Esophagus squamous epithelium (tissue), 5 donors: Measurements from ENCODE around the gene PITPNM3. TPM values are rescaled to one million over a fixed set of nuclear protein-coding genes. Genes with fewer than 3 reads are reported as not detected.

ENCODE experiments used
- DNase-seq: peaks from one replicate; lab custom pipeline; 2025; lab: John Stamatoyannopoulos, UW
- H3K27ac ChIP-seq, 4 donors: fragments of 200-600 bp; sonication (generic); one replicate each; pipeline ENCODE4 v1.5.1; 2016 to 2019; ENCODE audit warnings: mild to moderate bottlenecking in 1 of 4
- H3K27me3 ChIP-seq, 4 donors: fragments of 200-600 bp; sonication (generic); 1 replicate in 3 of 4; 2 replicates in 1 of 4; pipeline versions ENCODE4 v1.5.1 to v1.6.0; 2017 to 2021; ENCODE audit warnings: antibody characterized with exemption in 1 of 4
- H3K36me3 ChIP-seq, 3 donors: fragments of 200-600 bp; sonication (generic); one replicate each; pipeline ENCODE4 v1.5.1; 2016 to 2019
- H3K4me1 ChIP-seq, 3 donors: fragments of 200-600 bp; sonication (generic); one replicate each; pipeline ENCODE4 v1.5.1; 2017 to 2019
- H3K4me3 ChIP-seq, 4 donors: fragments of 200-600 bp; sonication (generic); 1 replicate in 3 of 4; 2 replicates in 1 of 4; pipeline ENCODE4 v1.5.1; 2016 to 2019; ENCODE audit warnings: mild to moderate bottlenecking in 2 of 4, moderate library complexity in 1 of 4
- H3K9me3 ChIP-seq, 3 donors: fragments of 200-600 bp; sonication (generic); one replicate each; pipeline ENCODE4 v1.5.1; 2016 to 2019
- CTCF ChIP-seq, 6 experiments: fragments of 450-650 bp in 4 of 6; fragments of 200-600 bp in 2 of 6; sonication (generic) in 2 of 6; IDR thresholded peaks; one replicate each; pipeline ENCODE4 v1.5.1; 2016 to 2019; ENCODE audit warnings: antibody characterized with exemption in 6 of 6, mild to moderate bottlenecking in 4 of 6, moderate library complexity in 4 of 6
- POLR2A ChIP-seq, 4 donors: fragments of 450-650 bp; IDR thresholded peaks; one replicate each; pipeline ENCODE4 v1.6.1; 2017; ENCODE audit warnings: antibody characterized with exemption in 4 of 4, mild to moderate bottlenecking in 4 of 4, moderate library complexity in 3 of 4
- WGBS, 2 donors: methylation state at CpG; one replicate each; pipeline ENCODE4 v1.1.5; 2018; 5-methylcytosine and 5-hydroxymethylcytosine counted together
- intact Hi-C: fragments of 100-400 bp; cut with DNase I; formaldehyde crosslinking; loops from one replicate; pipeline ENCODE4 v1.15.0; 2022
- total RNA-seq, 4 donors: library from RNA; depleted of rRNA; stranded (reverse); fragments of >200 nt; gene quantifications; one replicate each; pipeline ENCODE4 v1.1.0, GENCODE V29; 2016
- donor health status: DM: yes; HTN: yes; CAD: no.

The PITPNM3 gene
- total RNA-seq, 4 donors from 2014 or later = 14.0 to 33.4 (median 21.5) TPM

- DNase-seq = no peak
- intact Hi-C loops = no loop called here
- Histone ChIP-seq H3K4me3 (no peak overlapping the region), H3K27me3 (no peaks in the 10 kb centered on the region), H3K9me3 (peaks cover 0 to 9% (median 0%) of the 10 kb centered on the region in 3 donors), H3K36me3 (peaks cover 4 to 96% (median 9%) of the 10 kb centered on the region in 3 donors), H3K27ac (no peak overlapping the region), H3K4me1 (peaks cover 0 to 4% (median 3%) of the 10 kb centered on the region in 3 donors)
- WGBS, 2 donors = 70 to 88% methylated on average over 4 of the region's 4 CpGs
- no peak for TF ChIP-seq POLR2A (IDR thresholded peaks at IDR 0.05)
Observed at GRCh38 chr17:6587310-6587709, 31.0 kb upstream of the PITPNM3 start.

DNA sequence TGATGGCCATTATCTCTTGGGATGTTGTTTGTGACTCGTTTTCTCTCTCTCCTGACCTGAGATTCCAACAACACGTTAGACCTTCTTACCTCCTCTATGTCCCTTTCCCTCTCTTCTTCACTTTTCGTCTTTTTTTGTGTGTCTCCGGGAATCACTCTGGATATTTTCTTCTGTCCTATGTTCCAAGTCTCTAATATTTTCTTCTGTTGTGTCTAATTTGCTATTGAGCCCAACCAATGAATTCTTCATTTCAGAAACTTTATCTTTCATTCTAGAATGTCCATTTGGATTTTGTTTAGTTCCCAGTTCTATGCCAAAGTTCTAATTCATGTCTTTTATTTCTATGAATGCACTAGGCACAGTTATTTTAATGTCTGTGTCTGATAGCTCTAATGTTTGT is 27.1 kb upstream of the PITPNM3 start:
- Histone ChIP-seq H3K27me3 (no peaks in the 10 kb centered on the region), H3K4me3 (no peak overlapping the region), H3K27ac (no peak overlapping the region), H3K9me3 (peaks cover 0 to 9% (median 0%) of the 10 kb centered on the region in 3 donors), H3K4me1 (peaks cover 0 to 1% (median 0%) of the 10 kb centered on the region in 3 donors), H3K36me3 (peaks cover 4 to 92% (median 12%) of the 10 kb centered on the region in 3 donors)
- no peak for DNase-seq
- WGBS, 2 donors = 95 to 99% methylated on average over 4 of the region's 4 CpGs
- TF ChIP-seq CTCF (IDR thresholded peaks at IDR 0.05) = no peak
- no peak for TF ChIP-seq POLR2A (IDR thresholded peaks at IDR 0.05)
- intact Hi-C loops = no loop called here

DNA sequence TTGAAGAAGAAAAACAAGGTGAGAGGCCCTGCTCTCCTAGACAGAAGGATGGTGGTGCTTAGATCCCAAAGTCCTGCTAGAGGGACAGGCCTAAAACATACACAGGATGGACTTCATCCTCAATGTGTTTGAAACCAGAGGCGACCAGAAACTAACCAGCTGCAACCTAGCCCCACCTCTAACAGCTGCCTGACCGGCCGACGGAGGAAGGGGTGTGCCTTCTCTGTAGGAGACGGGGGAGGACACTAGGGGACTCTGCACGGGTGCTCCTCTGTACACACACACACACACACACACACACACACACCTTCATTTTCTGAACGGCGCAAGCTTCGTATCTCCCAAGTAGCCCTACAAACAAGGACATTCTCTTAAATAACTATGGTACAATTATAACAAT is 24.3 kb upstream of the PITPNM3 start:
- Histone ChIP-seq H3K4me1 (peaks cover 2 to 22% (median 3%) of the 10 kb centered on the region in 3 donors), H3K36me3 (peaks cover 0 to 73% (median 6%) of the 10 kb centered on the region in 3 donors), H3K4me3 (no peak overlapping the region), H3K9me3 (peaks cover 0 to 4% (median 0%) of the 10 kb centered on the region in 3 donors), H3K27ac (no peak overlapping the region), H3K27me3 (no peaks in the 10 kb centered on the region)
- WGBS, 2 donors = 83 to 86% methylated on average over 9 of the region's 9 CpGs
- TF ChIP-seq POLR2A (IDR thresholded peaks at IDR 0.05) (no peak), CTCF (IDR thresholded peaks at IDR 0.05) (no peak)
- intact Hi-C loops = no loop called here
- DNase-seq = no peak

GRCh38 chr17:6578491-6578890 is 22.1 kb upstream of the PITPNM3 start:
- Histone ChIP-seq H3K4me1 (peaks cover 14 to 37% (median 14%) of the 10 kb centered on the region in 3 donors), H3K36me3 (peaks cover 0 to 52% (median 3%) of the 10 kb centered on the region in 3 donors), H3K27me3 (no peaks in the 10 kb centered on the region), H3K4me3 (no peak overlapping the region), H3K27ac (no peak overlapping the region), H3K9me3 (no peaks in the 10 kb centered on the region)
- TF ChIP-seq POLR2A (IDR thresholded peaks at IDR 0.05) (no peak), CTCF (IDR thresholded peaks at IDR 0.05) (no peak)
- WGBS, 2 donors = 53 to 56% methylated on average over 6 of the region's 6 CpGs
- intact Hi-C loops = no loop called here
- no peak for DNase-seq

DNA sequence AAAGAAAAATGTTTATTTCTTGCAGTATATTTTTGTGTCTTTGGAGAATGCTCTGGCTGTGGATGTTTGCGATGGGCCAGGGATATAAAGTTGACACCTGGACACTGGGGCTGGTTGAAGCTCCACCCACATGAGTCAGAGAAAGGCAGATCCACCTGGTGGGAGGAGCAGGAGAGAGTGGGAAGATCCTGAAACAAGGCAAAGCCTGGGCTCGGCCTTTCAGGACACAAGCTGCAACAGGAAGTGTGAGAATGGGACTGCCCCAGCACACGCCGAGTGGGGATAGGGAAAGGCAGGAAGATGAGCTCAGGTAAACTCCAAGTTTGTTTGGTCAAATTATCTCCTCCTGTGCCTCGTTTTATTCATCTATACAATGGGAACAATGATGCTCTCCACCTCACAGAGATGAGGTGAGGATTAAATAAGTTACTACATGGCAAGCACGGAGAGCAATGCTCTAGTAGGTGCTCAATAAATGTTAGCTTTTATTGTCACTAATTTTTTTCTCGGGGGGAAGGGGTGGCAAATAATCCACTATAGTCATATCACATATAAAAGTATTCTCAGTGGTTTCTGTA is 21.4 kb upstream of the PITPNM3 start:
- no peak overlapping the region for H3K4me3 ChIP-seq
- no peaks in the 10 kb centered on the region for H3K9me3 ChIP-seq
- peaks cover 14 to 37% (median 14%) of the 10 kb centered on the region in 3 donors for H3K4me1 ChIP-seq
- intact Hi-C loops = no loop called here
- peaks cover 0 to 45% (median 3%) of the 10 kb centered on the region in 3 donors for H3K36me3 ChIP-seq
- H3K27me3 ChIP-seq = no peaks in the 10 kb centered on the region
- no peak for TF ChIP-seq POLR2A (IDR thresholded peaks at IDR 0.05)
- TF ChIP-seq CTCF (IDR thresholded peaks at IDR 0.05) = no peak
- WGBS, 2 donors = 42 to 52% methylated on average over 7 of the region's 7 CpGs
- H3K27ac ChIP-seq = peak overlapping the region in 1 of 4 donors; percentile 26
- no peak for DNase-seq
